NOMO-1 treated with DMSO at 0.1 percent for 48 hours (cell line): Measurements from ENCODE around the gene RIMS4.

Source experiments
- DNase-seq: peaks from one replicate; lab custom pipeline; 2025; ENCODE audit not compliant: unreplicated experiment; lab: John Stamatoyannopoulos, UW

RIMS4 gene

GRCh38 chr20:44743916-44744655, 66.3 kb downstream of the RIMS4 start:
- no peak for DNase-seq

GRCh38 chr20:44743080-44743701, 67.2 kb downstream of the RIMS4 start:
- DNase-seq = no peak

- DNase-seq = no peak
Measured at GRCh38 chr20:44742304-44743079, 67.9 kb downstream of the RIMS4 start.

- DNase-seq = no peak
Measured at GRCh38 chr20:44739942-44740341, 70.4 kb downstream of the RIMS4 start.

- peak; percentile 64 for DNase-seq
Measured at GRCh38 chr20:44738813-44739477, 71.4 kb downstream of the RIMS4 start.

GRCh38 chr20:44737116-44737515, 73.2 kb downstream of the RIMS4 start:
- no peak for DNase-seq

GRCh38 chr20:44736170-44737021, 74.0 kb downstream of the RIMS4 start:
- DNase-seq = peak; percentile 88

- no peak for DNase-seq
Measured at GRCh38 chr20:44735816-44736169, 74.6 kb downstream of the RIMS4 start.

GRCh38 chr20:44734938-44735337, 75.4 kb downstream of the RIMS4 start:
- no peak for DNase-seq

GRCh38 chr20:44733341-44734069, 76.8 kb downstream of the RIMS4 start:
- peak; percentile 31 for DNase-seq

GRCh38 chr20:44732327-44732726, 78.0 kb downstream of the RIMS4 start:
- no peak for DNase-seq

GRCh38 chr20:44731657-44732056, 78.7 kb downstream of the RIMS4 start:
- no peak for DNase-seq

GRCh38 chr20:44730441-44730840, 79.9 kb downstream of the RIMS4 start:
- no peak for DNase-seq

GRCh38 chr20:44728801-44729443, 81.4 kb downstream of the RIMS4 start:
- DNase-seq = peak; percentile 83

GRCh38 chr20:44727651-44728050, 82.7 kb downstream of the RIMS4 start:
- no peak for DNase-seq

- no peak for DNase-seq
Measured at GRCh38 chr20:44727039-44727438, 83.3 kb downstream of the RIMS4 start.

GRCh38 chr20:44725837-44726236, 84.5 kb downstream of the RIMS4 start:
- DNase-seq = no peak

GRCh38 chr20:44724423-44725091, 85.8 kb downstream of the RIMS4 start:
- no peak for DNase-seq

- no peak for DNase-seq
Measured at GRCh38 chr20:44723798-44724362, 86.5 kb downstream of the RIMS4 start.
